ENCODE measurements around the gene UBN1.

Gene UBN1, protein sequence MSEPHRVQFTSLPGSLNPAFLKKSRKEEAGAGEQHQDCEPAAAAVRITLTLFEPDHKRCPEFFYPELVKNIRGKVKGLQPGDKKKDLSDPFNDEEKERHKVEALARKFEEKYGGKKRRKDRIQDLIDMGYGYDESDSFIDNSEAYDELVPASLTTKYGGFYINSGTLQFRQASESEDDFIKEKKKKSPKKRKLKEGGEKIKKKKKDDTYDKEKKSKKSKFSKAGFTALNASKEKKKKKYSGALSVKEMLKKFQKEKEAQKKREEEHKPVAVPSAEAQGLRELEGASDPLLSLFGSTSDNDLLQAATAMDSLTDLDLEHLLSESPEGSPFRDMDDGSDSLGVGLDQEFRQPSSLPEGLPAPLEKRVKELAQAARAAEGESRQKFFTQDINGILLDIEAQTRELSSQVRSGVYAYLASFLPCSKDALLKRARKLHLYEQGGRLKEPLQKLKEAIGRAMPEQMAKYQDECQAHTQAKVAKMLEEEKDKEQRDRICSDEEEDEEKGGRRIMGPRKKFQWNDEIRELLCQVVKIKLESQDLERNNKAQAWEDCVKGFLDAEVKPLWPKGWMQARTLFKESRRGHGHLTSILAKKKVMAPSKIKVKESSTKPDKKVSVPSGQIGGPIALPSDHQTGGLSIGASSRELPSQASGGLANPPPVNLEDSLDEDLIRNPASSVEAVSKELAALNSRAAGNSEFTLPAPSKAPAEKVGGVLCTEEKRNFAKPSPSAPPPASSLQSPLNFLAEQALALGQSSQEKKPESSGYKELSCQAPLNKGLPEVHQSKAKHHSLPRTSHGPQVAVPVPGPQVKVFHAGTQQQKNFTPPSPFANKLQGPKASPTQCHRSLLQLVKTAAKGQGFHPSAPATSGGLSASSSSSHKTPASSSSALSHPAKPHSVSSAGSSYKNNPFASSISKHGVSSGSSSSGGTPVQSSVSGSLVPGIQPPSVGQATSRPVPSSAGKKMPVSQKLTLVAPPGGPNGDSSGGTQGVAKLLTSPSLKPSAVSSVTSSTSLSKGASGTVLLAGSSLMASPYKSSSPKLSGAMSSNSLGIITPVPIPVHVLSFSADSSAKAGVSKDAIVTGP (N-terminal part only)

DNA sequence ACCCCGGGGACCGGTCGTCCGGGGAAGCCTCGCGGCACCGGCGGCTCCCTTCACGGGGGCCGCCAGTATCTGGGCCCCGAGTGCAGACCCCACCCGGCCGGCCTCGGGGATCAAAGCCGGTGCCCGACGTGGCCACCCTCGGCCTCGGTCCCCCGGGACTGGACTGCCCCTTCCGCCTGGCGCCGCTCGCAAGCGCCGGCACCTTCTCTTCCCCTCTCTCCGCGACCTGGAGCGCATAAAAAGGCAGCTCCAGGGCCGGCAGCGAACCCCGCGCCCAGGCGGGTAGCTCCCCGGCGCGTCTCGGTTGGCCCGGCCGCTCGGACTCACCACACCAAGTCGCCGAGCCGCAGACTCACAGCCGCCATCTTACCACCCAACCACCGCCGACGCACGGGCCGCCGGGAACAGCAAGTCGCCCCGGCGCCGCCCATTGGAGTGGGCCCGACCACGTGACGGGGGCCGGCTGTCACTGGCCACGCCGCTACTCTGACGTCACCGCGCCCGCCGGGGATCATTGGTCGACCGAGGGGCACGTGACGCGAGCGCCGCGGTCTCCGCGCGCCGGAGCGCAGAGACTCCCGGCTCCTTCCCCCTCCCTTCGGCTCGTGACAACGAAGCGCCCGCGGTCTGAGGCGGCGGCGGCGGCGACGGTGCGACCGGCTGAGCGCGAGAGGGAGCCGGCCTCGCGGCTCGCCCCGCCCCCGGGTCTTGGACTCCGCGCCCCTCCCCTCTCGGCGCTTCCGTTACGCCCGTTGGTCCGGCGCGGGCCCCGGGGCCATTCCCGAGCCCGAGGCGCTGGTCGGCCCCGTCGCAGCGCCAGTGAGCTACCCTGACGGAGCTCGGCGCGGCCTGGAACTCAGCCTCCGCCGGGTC lies at the start of gene UBN1, which contains the start of gene GLYR1:
Gene UBN1, plus strand, starts transcription at position 581 of the 873 bp plus-strand sequence. CDS start 5,437 bp downstream, outside the sequence.
Gene GLYR1, minus strand, starts transcription at position 388 of the 873 bp plus-strand sequence. Its CDS starts 23 bp downstream, at position 365.
- peak; percentile 98 for DNase-seq

DNA sequence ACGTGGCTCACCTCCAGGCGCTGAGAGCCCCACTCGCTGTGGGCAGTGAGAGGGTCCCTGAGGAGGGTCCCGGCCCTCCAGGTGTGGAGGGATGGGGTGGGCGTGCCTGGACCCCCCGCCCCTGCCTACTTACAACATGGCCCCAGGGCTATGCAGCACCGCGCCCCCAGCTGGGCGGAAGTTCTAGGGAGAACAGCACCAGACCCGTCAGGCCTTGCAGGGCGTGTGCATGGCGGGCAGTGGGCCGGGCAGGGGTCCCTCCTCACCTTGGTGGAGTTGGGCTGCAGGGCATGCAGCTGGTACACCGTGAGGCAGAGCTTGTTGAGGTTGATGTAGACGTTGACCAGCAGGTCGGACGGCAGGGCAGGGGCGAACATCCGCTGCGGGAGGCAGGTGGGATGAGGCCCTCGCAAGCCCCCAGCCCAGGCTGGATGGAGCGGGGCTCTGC lies 49.5 kb upstream of the UBN1 start:
- DNase-seq: no peak

DNA sequence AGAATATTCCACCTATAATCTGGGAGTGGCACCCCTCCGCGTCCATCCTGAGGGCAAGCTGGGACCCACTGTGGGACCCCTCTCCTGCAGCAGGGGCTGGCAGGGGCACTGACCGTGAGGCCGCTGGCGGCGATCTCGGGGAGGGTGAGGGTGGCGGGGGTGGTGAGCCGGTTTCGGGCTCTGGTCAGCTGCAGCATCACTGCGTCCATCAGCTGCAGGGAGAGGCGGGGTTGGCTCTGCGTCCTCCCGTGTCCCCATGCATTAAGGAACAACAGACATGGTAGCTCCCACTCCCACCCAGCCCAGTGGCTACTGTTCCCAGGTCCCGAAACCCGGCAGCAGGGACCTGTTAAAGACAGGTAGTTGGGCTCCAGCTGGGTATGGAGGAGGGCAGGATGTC lies 48.8 kb upstream of the UBN1 start:
- DNase-seq: no peak

DNA sequence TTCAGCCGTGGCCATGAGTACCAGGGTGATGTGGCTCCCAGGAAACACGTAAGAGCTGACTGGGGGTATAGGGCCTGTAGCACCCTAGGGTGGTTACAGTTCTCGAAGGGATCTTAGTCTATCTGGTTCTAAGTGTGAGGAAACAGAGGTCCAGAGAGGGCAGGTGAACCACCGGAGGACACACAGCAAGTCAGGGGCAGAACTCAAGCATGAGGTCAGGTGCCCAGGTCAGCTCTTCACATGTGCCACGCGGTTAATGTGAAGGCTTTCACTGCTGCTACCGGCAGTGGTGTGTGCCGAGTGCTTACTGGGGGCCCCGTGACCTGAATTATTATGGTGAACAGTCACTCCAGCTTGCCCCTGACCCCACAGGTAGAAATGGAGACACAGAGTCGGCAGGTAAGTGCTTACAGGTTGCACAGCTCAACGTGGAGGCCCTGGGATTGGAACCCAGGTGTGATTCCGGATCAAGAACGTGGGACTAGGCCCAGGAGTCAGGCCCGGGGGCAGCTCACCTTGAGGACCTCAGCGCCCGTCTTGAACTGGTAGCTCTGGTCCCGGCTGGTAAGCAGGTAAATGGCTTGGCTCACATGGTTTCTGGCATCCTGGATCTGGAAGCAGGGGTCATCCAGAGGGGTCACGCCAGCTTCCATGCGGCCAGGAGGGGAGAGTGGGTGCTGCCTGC lies 48.0 kb upstream of the UBN1 start:
- no peak for DNase-seq

- no peak for DNase-seq
These were observed 46.8 kb upstream of the UBN1 start for GRCh38 chr16:4800290-4801041.

DNA sequence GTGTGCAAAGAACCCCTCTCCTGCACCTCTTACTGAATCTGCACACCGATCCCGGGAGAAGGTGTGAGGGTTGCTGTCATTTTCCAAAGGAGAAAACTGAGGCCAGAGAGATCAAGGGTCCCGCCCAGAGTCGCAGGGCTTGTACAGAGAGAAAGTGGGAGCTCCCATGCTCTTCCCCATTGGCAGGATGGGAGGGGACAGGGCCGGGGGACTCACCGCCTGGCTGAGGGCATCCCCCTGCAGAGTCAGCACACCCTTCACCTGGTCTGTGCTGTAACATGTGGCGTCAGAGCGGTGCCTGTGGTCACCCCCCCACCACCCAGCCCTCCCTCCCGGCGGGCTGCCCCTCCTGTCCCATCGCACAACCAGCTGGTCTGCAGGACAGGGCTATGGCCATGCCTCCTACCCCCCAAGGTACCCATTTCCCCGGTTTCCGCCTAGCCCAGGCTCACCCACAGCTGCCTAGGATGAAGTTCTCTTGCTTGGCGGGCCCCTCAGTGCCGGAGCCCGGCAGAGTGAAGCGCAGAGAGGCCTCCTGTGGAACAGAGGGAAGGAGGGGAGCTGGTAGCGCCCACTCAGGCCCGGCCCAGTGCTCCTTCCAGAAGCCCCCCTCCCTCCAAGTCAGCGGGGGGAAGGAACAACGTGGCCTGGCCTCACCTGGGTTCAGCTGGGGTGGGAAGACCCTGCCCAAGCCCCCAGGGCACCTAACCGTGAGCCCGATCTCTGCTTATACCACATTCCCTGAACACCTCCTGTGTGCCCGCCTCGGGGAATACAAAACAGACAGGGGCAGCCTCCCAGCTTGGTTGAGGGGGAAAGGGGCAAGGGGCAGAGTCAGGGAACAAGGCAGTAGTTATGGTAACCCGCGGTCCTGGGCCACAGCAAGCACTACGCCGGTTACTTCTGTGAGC lies 46.0 kb upstream of the UBN1 start:
- DNase-seq: no peak

GRCh38 chr16:4801962-4802658 lies 45.2 kb upstream of the UBN1 start, which contains the start of gene ROGDI:
Gene ROGDI, minus strand, starts transcription at chr16:4802633. Its CDS starts 62 bp downstream, at chr16:4802571.
- DNase-seq: peak; percentile 90

GRCh38 chr16:4802659-4803287 lies 44.5 kb upstream of the UBN1 start:
- peak; percentile 88 for DNase-seq

DNA sequence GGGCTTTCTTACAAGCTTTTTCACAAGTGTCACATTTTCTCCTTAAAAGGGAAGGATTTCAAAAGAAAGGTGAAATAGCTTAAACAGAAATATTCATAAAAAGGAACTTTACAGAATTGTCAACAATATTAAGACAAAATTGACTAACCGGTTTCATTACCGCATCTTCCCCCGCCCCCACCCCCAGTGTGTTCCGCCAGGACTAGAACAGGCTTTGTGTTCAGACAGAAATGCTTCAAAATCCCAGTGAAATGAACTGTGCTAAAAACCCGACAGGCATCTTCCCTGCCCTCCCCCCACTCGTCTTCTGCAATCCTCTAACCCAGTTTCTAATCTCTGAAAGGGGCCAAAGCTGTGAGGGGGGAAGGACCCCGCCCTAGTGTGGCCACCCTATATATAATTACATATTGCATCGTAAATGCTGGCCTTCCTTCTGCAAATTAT lies 43.9 kb upstream of the UBN1 start:
- DNase-seq: no peak

GRCh38 chr16:4803898-4804762 lies 43.2 kb upstream of the UBN1 start:
- DNase-seq: no peak

DNA sequence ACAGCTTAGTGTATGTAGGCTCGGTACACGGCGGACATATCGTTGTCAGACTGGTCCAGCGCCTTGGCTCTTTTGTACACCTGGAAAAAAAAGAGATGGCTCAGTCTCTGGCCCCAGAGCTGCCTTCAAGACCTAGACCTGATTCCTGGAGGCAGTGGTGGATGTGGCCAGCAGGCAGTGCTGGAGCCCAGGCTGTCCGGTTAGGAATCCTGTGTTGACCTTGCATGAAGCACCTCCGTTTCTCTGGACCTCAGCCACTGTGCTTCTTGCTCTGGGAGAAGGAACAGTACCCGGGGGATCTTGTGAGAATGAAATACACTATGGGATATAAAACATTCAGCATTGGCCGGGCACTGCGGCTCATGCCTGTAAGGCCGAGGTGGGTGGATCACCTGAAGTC lies 42.0 kb upstream of the UBN1 start:
- DNase-seq: no peak

- DNase-seq: no peak
These were observed 41.0 kb upstream of the UBN1 start for GRCh38 chr16:4806280-4806679.

DNA sequence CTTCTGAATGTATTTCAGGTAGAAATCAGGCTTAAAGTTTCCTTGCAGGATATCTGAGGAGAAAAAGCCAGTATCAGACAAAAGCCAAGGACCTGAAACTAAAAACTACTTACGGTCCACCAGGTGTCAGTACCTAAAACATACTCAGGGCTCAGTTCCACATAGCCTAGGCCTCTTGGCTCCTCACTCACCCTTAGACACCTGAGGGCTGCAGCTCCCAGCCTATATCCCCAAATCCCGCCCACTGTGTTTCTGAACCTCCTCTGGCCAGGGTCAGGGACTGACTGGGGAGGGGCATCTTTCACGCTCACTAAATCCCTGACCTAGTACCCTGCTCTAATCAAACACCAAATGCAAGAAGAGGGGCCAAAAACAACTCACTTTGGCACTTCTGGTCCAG lies 36.0 kb upstream of the UBN1 start:
- DNase-seq: no peak

- DNase-seq: no peak
These were observed 35.5 kb upstream of the UBN1 start for GRCh38 chr16:4811773-4812172.

DNA sequence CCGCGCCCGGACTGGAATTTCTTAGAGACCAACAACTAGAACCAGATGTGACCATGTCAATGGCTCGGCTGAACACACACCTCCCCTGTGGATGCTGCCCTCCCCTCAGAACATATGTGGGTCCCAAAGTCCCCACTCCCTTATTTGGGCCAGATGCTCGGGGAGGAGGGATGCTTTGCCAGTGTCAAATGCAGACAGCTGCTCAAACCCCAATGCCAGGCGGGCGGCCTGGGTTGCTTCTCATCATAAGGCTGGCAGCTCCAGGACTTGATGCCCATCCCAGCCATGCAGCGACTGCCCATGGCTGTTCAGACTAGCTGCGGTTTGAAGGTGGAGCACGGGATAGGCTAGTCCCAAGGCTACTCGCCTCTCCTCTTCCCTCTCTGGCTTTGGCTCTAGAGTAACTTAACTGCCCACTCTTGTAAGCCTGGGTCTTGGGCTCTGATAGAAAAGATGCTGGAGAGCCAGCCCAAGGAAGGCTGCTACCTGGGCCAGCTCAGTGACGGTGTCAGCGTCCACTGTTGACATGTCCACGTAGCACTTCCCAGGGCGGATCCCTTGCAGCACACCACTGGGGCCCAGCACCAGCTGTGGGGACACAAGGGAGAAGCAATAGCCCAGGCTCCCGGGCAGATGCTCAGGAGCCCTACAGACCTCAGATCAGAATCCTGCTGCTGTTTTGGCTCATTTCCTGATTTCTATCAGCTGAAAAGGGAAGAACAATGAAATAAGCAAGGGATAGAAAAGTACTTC lies 33.9 kb upstream of the UBN1 start:
- DNase-seq: no peak

- no peak for DNase-seq
These were observed 33.2 kb upstream of the UBN1 start for GRCh38 chr16:4814046-4814445.

Data from CD4-positive, alpha-beta T cell treated with Interleukin-17A for 1 hour (primary cell).